GM18498 (cell line): Measurements from ENCODE around the gene TMEM63C.
A peak's percentile ranks its signal among the peaks of the same experiment; 100 is the strongest.
"Not testable (repeated sequence)": the region's sequence is repeated elsewhere in the genome, so short reads cannot be mapped to it uniquely, and the experiment has no call there.

Experiments used
- ATAC-seq: cut with Tn5 transposase; IDR thresholded peaks from one replicate; pipeline ENCODE4 v1.9.1; 2021; ENCODE audit warnings: mild to moderate bottlenecking, moderate library complexity; ENCODE audit not compliant: unreplicated experiment

Gene TMEM63C

GRCh38 chr14:77155083-77155482 is 26.5 kb upstream of the TMEM63C start:
- no peak for ATAC-seq

GRCh38 chr14:77157740-77158139 is 23.9 kb upstream of the TMEM63C start:
- ATAC-seq = no peak

GRCh38 chr14:77158175-77158881 is 23.3 kb upstream of the TMEM63C start:
- no peak for ATAC-seq

- no peak for ATAC-seq
These were observed 22.7 kb upstream of the TMEM63C start for GRCh38 chr14:77158882-77159255.

GRCh38 chr14:77161011-77161410 is 20.6 kb upstream of the TMEM63C start:
- no peak for ATAC-seq

- no peak for ATAC-seq
These were observed 11.6 kb upstream of the TMEM63C start for GRCh38 chr14:77170045-77170444.

GRCh38 chr14:77172916-77173315 is 8.7 kb upstream of the TMEM63C start:
- no peak for ATAC-seq

- not testable (repeated sequence) for ATAC-seq
These were observed 7.5 kb upstream of the TMEM63C start for GRCh38 chr14:77173911-77174617.

GRCh38 chr14:77175843-77176242 is 5.8 kb upstream of the TMEM63C start:
- no peak for ATAC-seq

- ATAC-seq = no peak
These were observed 3.9 kb upstream of the TMEM63C start for GRCh38 chr14:77177702-77178101.

GRCh38 chr14:77178656-77179055 is 2.9 kb upstream of the TMEM63C start:
- ATAC-seq = no peak

- peak; percentile 5 for ATAC-seq
These were observed 634 bp upstream of the TMEM63C start for GRCh38 chr14:77180726-77181602.

GRCh38 chr14:77183896-77184295 is 2.3 kb downstream of the TMEM63C start:
- no peak for ATAC-seq

GRCh38 chr14:77184396-77185092 is 2.9 kb downstream of the TMEM63C start:
- ATAC-seq = no peak

GRCh38 chr14:77185093-77185465 is 3.5 kb downstream of the TMEM63C start:
- no peak for ATAC-seq

GRCh38 chr14:77186911-77187648 is 5.5 kb downstream of the TMEM63C start:
- ATAC-seq = no peak

- ATAC-seq = no peak
These were observed 6.0 kb downstream of the TMEM63C start for GRCh38 chr14:77187649-77188012.

- ATAC-seq = no peak
These were observed 7.9 kb downstream of the TMEM63C start for GRCh38 chr14:77189479-77189878.

- ATAC-seq = no peak
These were observed 9.4 kb downstream of the TMEM63C start for GRCh38 chr14:77190977-77191376.

- ATAC-seq = no peak
These were observed 13.1 kb downstream of the TMEM63C start for GRCh38 chr14:77194706-77195105.
